CD4-positive, alpha-beta T cell treated with Interleukin-6 at 100 ng/mL for 8 hours (primary cell): Measurements from ENCODE around the gene SLC35F4.
"Not testable (repeated sequence)": the region's sequence is repeated elsewhere in the genome, so short reads cannot be mapped to it uniquely, and the experiment has no call there.

Source experiments
- DNase-seq: peaks from one replicate; pipeline ENCODE4 v3.0.0-alpha.2; 2020; ENCODE audit warnings: mixed read lengths, low spot score

Gene SLC35F4

DNA sequence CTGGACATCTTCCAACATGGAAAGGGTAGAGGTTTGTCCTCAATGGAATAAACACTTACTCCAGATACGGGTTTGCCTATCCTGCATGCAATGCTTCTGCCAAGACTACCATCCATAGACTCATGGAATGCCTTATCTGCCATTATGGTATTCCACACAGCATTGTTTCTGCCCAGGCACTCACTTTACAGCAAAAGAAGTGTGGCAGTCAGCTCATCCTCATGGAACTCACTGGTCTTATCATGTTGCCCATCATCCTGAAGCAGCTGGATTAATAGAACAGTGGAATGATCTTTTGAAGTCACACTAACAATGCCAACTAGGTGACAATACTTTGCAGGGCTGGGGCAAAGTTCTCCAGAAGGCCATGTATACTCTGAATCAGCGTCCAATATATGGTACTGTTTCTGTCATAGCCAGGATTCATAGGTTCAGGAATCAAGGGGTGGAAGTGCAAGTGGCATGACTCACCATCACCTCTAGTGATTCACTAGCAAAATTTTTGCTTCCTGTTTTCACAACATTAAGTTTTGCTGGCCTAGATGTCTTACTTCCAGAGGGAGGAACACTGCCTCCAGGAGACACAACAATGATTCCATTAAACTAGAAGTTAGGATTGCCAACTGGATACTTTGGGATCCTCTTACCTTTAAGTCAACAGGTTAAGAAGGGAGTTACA lies 140.4 kb downstream of the SLC35F4 start:
- DNase-seq, result no peak

DNA sequence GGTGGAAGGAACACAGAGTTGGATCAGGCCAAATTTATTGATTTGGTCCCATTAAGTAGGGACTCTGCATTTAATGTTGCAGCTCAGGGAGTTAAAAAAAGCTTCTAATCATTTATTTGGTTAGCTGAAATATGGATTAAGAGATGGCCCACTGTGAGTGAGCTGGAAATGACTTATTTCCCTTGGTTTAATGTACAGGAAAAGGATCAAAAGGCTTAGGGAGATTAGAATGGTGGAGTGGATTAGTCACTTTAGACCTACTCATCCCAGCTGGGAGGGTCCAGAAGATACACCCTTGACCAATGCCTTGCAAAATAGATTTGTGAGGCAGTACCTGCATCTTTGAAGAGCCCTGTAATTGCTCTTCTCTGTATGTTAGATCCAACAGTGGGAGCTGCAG lies 143.8 kb downstream of the SLC35F4 start:
- not testable (repeated sequence) for DNase-seq

DNA sequence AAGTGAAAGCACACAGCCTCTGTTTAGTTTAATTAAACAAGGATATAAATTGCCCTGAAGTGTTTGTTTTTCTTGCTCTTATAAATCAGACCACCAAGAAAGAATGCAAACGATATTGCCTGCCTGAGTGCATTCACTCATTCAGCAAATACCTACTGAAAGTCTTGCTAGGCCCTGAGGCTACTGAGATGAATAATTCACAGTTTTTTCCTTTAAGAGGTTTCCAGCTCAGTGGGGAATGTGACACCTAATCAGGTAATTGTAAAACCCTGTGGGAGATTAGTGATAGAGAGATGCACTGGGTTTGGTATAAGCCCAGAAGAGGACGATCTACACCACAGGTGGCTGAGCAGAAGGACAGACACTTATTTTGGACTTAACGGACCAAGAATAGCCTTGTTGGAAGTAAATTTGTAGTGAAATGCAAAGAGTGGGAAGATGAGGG lies 151.4 kb downstream of the SLC35F4 start:
- no peak for DNase-seq

DNA sequence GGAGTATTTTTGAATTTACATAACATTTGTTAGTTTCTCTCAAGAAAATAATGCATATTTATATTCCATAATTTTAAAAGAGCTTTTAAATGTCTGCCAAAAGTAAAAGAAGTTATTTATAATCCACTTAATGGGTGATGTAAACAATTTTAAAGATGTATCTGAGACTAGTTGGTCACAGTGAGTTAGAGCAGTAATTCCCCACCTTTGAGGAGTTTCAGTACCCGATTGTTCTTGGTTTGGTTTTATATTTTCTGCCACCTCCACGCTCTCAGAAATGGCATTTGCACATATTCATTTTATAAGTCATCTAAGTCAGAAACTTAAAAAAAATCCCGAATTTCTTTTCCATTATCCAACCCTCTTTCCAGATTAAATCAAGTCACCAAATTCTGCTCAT lies 153.2 kb downstream of the SLC35F4 start:
- DNase-seq, result no peak

DNA sequence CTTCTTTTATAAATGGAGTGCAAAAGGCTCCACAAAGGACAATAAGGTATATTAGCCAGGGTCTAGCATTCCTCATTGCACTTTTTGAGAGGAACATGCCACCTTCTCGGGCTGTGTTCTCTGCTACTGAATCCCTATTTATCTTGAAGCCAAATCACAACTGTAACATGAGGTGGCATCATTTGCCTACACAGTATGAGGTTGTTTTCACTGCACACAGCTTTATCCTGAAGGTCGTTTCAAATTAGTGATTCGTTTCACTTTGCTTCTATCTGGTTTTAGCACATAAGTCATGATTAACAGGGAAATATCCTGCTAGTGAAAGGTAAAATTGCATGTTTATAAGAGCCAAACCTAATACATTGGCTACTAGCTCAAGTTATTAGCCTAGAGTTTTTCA lies 153.8 kb downstream of the SLC35F4 start:
- no peak for DNase-seq

DNA sequence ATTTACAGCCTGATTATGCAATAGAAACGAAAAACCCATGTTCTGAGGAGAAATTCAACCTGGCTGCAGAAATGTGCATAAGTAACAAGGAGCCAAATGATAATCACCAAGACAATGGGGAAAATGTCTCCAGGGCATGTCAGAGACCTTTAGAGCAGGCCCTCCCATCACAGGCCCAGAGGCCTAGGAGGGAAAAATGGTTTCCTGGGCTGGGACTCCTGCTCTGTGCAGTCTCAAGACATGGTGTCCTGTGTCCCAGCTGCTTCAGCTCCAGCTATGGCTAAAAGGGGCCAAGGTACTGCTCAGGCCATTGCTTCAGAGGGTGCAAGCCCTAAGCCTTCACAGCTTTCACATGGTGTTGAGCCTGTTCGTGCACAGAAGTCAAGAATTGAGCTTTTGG lies 156.0 kb downstream of the SLC35F4 start:
- no peak for DNase-seq

DNA sequence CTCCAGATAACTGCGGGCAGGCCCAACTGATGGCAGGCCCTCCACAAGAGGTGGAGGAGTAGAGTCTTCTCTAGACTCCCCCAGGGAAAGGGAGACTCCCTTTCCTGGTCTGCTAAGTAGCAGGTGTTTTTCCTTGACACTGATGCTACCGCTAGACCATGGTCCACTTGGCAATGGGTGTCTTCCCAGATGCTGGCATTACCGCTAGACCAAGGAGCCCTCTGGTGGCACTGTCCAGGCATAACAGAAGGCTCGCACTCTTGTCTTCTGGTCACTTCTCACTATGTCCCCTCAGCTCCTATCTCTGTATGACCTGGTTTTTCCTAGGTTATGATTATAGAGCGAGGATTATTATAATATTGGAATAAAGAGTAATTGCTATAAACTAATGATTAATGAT lies 156.8 kb downstream of the SLC35F4 start:
- not testable (repeated sequence) for DNase-seq

DNA sequence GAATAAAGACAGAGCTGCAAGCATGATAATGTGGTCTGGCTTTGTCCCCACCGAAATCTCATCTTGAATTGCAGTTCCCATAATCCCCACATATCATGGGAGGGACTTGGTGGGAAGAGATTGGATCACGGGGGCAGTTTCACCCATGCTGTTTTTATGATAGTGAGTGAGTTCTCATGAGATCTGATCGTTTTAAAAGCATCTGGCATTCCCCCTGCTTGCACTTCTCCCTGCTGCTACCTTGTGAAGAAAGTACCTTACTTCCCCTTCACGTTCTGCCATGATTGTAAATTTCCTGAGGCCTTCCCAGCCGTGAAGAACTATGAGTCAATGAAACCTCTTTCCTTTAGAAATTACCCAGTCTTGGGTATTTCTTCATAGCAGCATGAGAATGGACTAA lies 158.7 kb downstream of the SLC35F4 start:
- no peak for DNase-seq

DNA sequence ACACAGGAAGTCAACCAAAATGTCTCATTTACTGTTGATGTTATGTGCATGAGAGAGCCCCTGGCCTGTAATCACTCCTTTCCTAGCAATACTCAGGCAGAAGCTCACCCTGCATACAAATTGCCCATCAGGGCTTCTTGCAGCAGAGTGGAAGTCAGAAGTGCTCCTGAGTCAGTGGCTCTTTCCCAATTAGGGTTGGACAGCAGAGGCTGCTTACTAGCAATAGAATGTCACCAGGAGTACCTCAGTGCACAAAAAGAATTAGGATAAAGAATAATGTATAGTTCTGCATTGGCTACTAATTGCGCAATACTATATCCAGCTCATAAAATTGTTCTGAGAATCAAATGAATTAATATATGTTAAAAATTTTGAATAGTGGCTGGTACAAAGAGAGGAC lies 161.1 kb downstream of the SLC35F4 start:
- DNase-seq, result no peak

DNA sequence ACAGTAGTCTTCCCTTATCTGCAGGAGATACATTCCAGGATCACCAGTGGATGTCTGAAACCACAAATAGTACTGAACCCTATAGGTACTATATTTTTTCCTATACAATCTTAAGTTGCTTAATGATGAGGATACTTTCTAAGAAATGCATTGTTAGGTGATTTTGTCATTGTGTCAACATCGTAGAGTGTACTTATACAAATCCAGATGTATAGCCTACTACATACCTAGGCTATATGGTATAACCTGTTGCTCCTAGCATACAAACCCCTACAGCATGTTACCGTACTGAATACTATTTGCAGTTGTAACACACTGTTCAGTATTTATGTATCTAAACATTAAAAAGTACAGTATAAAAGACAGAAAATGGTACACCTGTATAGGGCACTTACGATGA lies 165.9 kb downstream of the SLC35F4 start:
- DNase-seq, result no peak

DNA sequence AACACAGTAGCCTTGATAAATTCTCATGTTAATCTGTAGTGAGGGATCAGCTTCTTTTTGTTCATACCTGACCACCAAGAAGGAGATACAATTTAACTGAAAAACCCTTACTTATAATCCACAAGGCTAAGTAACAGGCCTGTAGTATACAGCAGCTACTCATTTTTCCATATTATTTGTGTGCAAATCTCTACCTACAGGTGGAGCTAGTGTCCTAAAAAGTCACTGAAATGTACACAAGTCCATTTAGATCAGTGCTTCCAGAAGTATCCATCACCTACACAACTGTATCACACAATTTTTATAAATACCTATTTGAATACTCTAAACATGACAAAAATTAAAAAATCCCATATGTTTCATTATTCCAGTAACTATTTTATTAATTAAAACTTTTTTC lies 173.2 kb downstream of the SLC35F4 start:
- no peak for DNase-seq

DNA sequence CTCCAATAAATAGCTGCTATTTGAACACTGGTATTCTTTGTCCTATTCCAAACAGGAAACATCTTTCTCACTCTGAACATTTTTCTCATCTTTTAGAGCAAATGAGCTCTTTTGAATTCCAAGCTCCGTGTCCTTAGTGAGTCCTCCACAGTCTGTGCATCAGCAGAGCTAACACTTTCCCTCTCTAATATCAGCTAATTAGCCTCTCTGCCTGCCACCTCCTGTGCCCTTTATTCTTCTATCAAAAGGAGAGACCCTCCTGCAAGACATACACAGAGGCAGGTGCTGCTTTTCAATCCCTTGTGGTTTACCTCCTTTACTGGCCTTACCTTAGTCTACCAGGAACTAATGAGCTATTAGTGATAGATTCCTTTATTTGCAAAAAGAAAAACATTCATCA lies 178.5 kb downstream of the SLC35F4 start:
- DNase-seq, result no peak

DNA sequence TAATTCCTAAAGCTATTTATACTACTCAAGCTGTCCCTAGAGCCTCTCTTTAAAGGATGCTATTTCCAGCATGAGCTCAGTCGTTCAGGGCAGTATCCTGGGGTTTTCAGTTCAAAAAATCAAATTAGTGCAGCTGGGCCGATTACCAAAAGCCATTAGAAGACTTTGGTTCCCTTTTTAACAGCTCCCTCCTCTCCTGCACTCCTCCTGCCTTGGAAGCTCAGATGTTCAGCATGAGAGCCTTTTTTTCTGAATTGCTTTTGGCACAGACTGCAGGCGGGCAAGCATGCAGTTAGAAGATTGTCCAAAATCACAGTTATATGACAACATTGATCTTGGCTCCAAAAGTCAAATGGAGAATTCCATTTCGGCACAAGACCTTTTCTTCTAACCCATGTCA lies 179.6 kb downstream of the SLC35F4 start:
- no peak for DNase-seq

DNA sequence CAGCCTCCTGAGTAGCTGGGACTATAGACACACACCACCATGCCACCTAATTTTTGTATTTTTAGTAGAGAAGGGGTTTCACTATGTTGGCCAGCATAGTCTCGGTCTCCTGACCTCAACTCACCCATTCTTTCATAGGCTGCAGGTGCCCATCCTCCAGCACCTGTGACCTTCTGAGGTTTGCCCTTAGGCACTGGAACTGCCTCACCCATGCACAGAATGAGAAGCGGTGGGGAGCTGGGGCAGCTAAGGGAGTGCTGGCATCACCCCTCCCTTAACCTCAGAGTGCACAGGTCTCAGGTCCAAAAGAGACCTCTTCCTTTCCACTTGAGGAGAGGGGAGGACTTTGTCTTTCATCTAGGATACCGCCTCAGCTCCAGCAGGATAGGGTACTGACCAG lies 194.9 kb downstream of the SLC35F4 start:
- no peak for DNase-seq

DNA sequence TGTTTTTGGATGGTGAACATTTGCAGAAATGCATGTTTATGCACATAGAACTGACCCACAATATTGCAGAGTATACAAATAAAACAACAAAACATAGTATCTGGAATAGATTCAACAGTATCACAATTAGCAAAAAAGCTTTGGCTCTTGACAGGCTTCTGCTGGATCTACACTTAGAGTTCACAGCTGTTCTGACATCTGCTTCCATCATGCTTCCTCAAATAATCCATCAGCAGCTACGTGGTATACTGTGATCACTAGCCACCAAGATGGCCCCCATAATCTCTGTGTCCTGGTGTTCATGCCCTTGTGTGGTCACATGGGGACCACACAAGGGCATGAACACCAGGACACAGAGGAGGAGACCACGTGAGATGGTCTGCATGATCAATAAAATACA lies 205.7 kb downstream of the SLC35F4 start:
- no peak for DNase-seq

DNA sequence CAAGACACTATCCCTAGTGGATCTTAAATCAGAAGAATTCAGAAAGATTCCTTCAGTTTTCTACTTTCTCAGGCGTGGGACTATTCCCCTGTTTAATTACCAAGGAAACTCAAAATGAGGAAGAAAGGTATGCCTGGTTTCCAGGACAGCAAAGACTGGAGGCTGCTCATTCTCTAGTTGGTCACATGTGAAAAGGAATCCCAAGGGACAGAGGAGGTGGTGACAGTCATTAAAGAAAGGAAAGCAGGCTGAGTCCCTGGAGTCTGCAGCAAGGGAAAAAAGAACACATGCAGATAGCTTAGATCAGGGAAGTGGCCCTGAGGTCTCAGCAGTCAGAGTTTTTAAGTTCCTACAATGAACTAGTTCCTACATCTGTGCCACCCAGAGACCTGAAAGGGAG lies 206.8 kb downstream of the SLC35F4 start:
- DNase-seq, result no peak

DNA sequence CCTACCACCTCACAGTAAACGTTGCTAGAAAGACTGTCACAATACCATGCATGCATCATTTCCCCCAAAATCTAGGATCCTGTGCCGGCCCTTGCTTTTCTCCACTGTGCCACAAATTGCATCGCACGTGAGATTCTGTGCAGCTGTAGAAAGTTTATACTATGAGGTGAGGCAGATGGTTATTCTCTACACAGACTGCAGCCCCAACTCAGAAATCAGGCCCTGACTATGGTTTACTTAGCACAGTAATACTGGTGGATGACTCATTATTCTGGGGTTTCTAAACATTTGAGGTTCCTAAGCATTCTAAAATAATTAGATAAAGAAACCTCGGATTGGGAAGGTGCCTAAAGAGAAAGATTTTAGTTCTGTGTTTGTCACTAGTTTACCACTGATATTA lies 208.4 kb downstream of the SLC35F4 start:
- no peak for DNase-seq

DNA sequence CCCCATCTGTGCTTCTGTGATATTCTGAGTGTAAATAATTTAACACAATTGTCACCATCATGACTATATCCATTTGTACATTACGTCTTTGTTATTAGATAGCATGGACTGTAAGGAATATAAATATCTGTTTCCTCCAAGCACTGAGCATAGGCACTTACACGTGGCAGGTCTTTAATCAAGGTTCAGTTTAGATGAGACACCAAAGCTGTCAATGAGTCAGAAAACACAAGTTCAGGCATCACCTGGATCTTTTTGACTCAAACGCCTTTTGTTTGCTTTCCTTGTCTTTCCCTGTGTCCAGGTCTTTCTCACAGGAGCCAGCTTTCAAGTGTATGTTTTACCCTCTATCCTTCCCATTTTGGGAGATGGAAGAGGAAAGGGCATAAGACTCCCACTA lies 209.0 kb downstream of the SLC35F4 start:
- no peak for DNase-seq

DNA sequence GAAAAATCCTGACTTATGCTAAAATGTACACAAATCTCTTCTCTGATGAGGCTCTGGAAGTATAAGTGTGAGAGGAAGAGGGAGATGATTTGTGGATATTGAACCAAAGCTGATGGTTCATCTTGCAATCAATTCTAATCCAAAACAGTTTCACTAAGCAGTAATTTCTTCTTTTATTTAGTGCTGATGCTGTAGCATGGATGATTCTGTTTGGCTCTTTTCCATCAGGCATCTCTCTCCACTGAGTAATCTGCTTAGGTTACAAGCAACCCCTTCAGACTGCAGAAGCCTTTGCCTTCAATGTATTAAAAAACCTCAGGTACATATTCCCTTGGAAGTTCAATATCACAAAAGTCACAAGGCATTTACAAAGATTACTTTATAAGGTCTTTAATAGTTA lies 213.1 kb downstream of the SLC35F4 start:
- DNase-seq, result no peak

DNA sequence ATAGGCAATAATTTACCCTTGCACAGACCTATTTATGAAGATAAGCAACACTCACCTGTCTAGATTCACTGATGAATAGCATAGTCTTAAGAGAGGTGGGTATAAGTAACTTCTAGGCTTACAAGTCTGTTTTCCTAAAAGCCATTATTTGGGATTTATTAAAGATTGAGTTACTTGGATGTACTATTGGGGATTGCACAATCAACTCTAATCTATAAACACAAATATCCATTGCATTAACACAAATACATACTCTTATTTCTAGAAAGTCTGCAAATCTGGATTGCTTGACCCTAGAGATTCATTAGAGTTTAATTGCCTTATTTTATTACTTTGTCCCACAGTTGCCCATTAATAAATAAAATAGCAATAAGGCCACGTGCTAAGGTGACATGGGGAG lies 224.1 kb downstream of the SLC35F4 start:
- DNase-seq, result no peak

DNA sequence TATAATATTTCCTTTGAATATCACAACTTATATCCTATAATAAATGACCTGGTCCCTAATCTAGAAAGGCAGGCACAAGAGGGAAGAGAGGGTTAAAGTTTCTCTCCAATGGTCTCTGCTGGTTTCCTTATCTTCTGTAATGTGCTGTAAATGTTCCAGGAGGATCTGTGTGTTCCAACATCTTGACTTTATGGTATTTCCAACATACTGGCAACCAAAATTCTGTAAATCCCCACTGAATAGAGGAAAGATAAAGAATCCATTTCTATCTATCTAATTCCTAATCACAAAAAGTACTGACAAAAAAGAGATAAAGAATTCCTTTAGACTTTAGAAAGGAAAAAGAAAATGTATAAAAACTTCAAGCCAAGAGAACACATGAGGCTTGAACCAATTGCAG lies 225.9 kb downstream of the SLC35F4 start:
- DNase-seq, result no peak

DNA sequence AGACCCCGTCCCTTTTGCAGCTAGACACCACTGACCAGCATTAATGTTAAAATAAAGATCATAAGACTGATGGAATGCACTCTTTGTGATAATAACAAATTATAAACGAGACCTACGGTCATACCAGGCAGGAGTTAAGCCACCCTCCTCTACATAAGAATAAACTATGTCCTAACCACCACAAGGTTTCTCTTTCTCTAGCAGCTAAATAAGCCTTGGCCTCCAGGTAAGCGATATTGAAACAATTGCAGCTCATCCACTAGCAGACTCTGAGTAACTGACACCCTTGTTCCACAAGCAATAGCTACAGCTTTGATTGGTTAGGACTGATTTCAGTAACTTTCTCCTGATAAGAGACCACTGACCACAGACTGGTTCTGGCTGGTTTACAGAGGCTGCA lies 228.0 kb downstream of the SLC35F4 start:
- no peak for DNase-seq

DNA sequence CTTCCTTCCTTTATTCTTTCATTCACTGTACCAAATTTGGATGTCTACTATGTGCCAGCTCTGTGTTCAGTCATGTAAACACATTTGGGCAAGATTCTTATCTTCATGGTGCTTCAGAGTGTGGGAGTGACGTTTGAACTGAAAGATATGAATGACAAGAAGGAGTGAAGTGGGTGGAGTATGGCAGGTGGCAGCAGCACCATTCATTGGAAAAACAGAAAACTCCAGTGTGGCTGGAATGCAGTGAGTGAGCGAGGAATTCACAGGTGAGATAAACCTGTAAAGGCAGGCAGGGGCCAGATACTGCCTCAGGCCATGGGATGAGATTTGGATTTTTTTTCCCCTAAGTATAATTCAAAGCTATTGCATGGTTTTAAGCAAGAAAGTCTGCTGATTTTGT lies 231.6 kb downstream of the SLC35F4 start:
- no peak for DNase-seq

DNA sequence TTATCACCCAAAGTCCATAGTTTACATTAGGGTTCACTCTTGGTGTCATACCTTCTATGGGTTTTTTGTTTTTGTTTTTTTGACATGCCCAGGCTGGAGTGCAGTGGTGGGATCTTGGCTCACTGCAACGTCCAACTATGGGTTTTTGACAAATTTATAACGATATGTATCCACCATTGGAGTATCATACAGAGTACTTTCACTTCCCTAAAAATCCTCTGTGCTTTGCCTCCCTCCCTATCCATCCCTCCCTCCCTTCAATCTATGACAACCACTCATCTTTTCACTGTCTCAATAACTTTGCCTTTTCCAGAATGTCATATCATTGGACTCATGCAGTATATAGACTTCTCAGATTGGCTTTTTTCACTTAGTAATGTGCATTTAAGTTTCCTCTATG lies 233.2 kb downstream of the SLC35F4 start:
- DNase-seq, result no peak

DNA sequence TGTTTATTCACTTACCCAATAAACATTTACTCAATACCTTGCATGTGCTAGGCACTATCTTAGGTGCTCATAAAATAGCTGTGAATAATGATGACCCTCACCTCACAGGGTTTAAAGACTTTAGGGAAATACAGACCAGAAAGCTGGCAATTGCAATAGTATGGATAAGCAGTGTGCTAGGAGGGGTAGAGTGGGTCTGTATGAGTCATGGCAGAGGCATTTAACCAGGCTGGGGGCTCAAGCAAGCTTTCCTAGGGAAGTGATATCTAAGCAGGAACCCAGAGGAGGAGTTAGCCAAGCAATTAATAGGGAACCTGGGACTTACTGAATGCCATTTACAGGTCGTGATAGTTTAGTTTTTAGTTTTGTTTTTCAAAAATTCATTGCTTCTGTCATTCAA lies 248.4 kb downstream of the SLC35F4 start:
- no peak for DNase-seq
